H1 (cell line): ENCODE results near the gene RO60. TPM values are rescaled to one million over a fixed set of nuclear protein-coding genes. Genes with fewer than 3 reads are reported as not detected.

ENCODE experiments used
- CTCF ChIA-PET: fragments of 300-600 bp; sonication (Branson Sonifier 250); formaldehyde crosslinking; loops from one replicate; lab custom pipeline; 2021; ENCODE audit not compliant: partially characterized antibody; lab: Charles Lee
- POLR2A ChIA-PET: fragments of 300-600 bp; sonication (Branson Sonifier 250); formaldehyde crosslinking; loops from one replicate; lab custom pipeline; 2021; ENCODE audit warnings: inconsistent platforms; ENCODE audit not compliant: partially characterized antibody; lab: Charles Lee
- DNase-seq, 2 experiments: peaks; one replicate each; pipeline versions ENCODE4 v3.0.0 to v3.0.0-alpha.2; 2010 to 2022; ENCODE audit warnings: low spot score in 2 of 2, low read depth in 1 of 2, mixed read lengths in 1 of 2
- FAIRE-seq: peaks from 2 replicates; lab custom pipeline; 2011; peaks lifted over from hg19 to GRCh38; lab: Jason Lieb, UNC
- H2AFZ ChIP-seq: 2 replicates; pipeline ENCODE4 v1.8.1; 2012; ENCODE audit warnings: low read length, inconsistent platforms
- H2AK5ac ChIP-seq: 2 replicates; pipeline ENCODE4 v1.6.1; 2013; ENCODE audit warnings: low read depth, low read length
- H2BK120ac ChIP-seq: replicated peaks from 2 replicates; pipeline ENCODE3; 2013; ENCODE audit warnings: low read depth, low read length, inconsistent platforms
- H2BK12ac ChIP-seq: 2 replicates; pipeline ENCODE4 v1.6.1; 2013; ENCODE audit warnings: low read depth, low read length
- H2BK15ac ChIP-seq: 2 replicates; pipeline ENCODE4 v1.6.1; 2013; ENCODE audit warnings: low read length
- H2BK20ac ChIP-seq: 2 replicates; pipeline ENCODE4 v1.6.1; 2013; ENCODE audit warnings: low read length
- H2BK5ac ChIP-seq: 2 replicates; pipeline ENCODE4 v1.6.1; 2013; ENCODE audit warnings: low read depth, low read length
- H3K14ac ChIP-seq: 2 replicates; pipeline ENCODE4 v1.6.1; 2013; ENCODE audit warnings: inconsistent platforms; ENCODE audit not compliant: insufficient read length
- H3K18ac ChIP-seq: 2 replicates; pipeline ENCODE4 v1.6.1; 2013; ENCODE audit warnings: low read length; ENCODE audit errors: extremely low read depth
- H3K23ac ChIP-seq: 2 replicates; pipeline ENCODE4 v1.6.1; 2013; ENCODE audit warnings: inconsistent platforms; ENCODE audit not compliant: insufficient read length
- H3K23me2 ChIP-seq: 2 replicates; pipeline ENCODE4 v1.6.1; 2013; ENCODE audit warnings: low read depth, low read length
- H3K27ac ChIP-seq: 2 replicates; pipeline ENCODE4 v1.6.1; 2011; ENCODE audit warnings: low read depth, low read length, inconsistent platforms
- H3K27me3 ChIP-seq, 4 experiments: replicated peaks in 1 of 4; 1 replicate in 1 of 4; 2 replicates in 3 of 4; pipeline versions ENCODE4 v1.6.1 to v1.8.1; 2011 to 2013; ENCODE audit warnings: low read length in 3 of 4, mild to moderate bottlenecking in 3 of 4, inconsistent platforms in 2 of 4, mixed read lengths in 2 of 4, moderate library complexity in 1 of 4; ENCODE audit not compliant: control insufficient read depth in 3 of 4, insufficient read depth in 3 of 4; ENCODE audit errors: extremely low read depth in 1 of 4
- H3K36me3 ChIP-seq, 4 experiments: 2 replicates each; pipeline versions ENCODE4 v1.6.1 to v1.8.1; 2011 to 2013; ENCODE audit warnings: mild to moderate bottlenecking in 4 of 4, low read length in 3 of 4, moderate library complexity in 2 of 4, control low read depth in 1 of 4, inconsistent platforms in 1 of 4; ENCODE audit not compliant: insufficient read depth in 4 of 4, control insufficient read depth in 2 of 4
- H3K4ac ChIP-seq: replicated peaks from 2 replicates; pipeline ENCODE3; 2013; ENCODE audit warnings: low read length, low read depth, mixed read lengths, inconsistent platforms; ENCODE audit not compliant: insufficient read length
- H3K4me1 ChIP-seq, 4 experiments: replicated peaks in 1 of 4; 1 replicate in 1 of 4; 2 replicates in 3 of 4; pipeline versions ENCODE4 v1.6.1 to v1.8.1; 2011 to 2013; ENCODE audit warnings: low read length in 3 of 4, inconsistent platforms in 2 of 4, mixed read lengths in 1 of 4; ENCODE audit not compliant: insufficient read depth in 4 of 4, control insufficient read depth in 3 of 4
- H3K4me2 ChIP-seq, 2 experiments: 2 replicates each; pipeline versions ENCODE4 v1.6.1 to v1.8.1; 2011 to 2013; ENCODE audit warnings: low read depth in 2 of 2, low read length in 2 of 2, control low read depth in 1 of 2, inconsistent platforms in 1 of 2, mild to moderate bottlenecking in 1 of 2; ENCODE audit not compliant: insufficient read depth in 1 of 2
- H3K4me3 ChIP-seq, 4 experiments: fragments of 200-600, 300-600 bp in 1 of 4; sonication (generic), shearing (Covaris generic), sonication (Bioruptor Twin) in 1 of 4; 2 replicates each; pipeline versions ENCODE4 v1.5.1 to v1.8.1; 2011 to 2016; ENCODE audit warnings: low read length in 4 of 4, low read depth in 3 of 4, control low read depth in 2 of 4, inconsistent platforms in 2 of 4, mild to moderate bottlenecking in 2 of 4, mixed read lengths in 1 of 4, moderate library complexity in 1 of 4; ENCODE audit not compliant: insufficient read depth in 2 of 4; ENCODE audit errors: extremely low read depth in 1 of 4
- H3K56ac ChIP-seq: replicated peaks from 2 replicates; pipeline ENCODE3; 2013; ENCODE audit warnings: low read depth, mild to moderate bottlenecking, mixed read lengths, low read length, inconsistent platforms; ENCODE audit not compliant: insufficient read length
- H3K79me1 ChIP-seq: 2 replicates; pipeline ENCODE4 v1.6.1; 2013; ENCODE audit warnings: low read depth, low read length, control low read depth
- H3K79me2 ChIP-seq, 2 experiments: 2 replicates each; pipeline versions ENCODE4 v1.6.1 to v1.8.1; 2012 to 2013; ENCODE audit warnings: low read length in 2 of 2, mild to moderate bottlenecking in 2 of 2, inconsistent platforms in 1 of 2; ENCODE audit not compliant: insufficient read depth in 2 of 2, control insufficient read depth in 1 of 2
- H3K9ac ChIP-seq, 4 experiments: replicated peaks in 1 of 4; 1 replicate in 1 of 4; 2 replicates in 3 of 4; pipeline versions ENCODE4 v1.6.1 to v1.8.1; 2011 to 2013; ENCODE audit warnings: low read depth in 3 of 4, low read length in 3 of 4, control low read depth in 2 of 4, mild to moderate bottlenecking in 2 of 4, moderate library complexity in 2 of 4, inconsistent platforms in 1 of 4; ENCODE audit errors: extremely low read depth in 1 of 4
- H3K9me3 ChIP-seq, 2 experiments: 2 replicates each; pipeline versions ENCODE4 v1.6.1 to v1.8.1; 2012 to 2013; ENCODE audit warnings: mild to moderate bottlenecking in 2 of 2, moderate library complexity in 2 of 2, control low read depth in 1 of 2, inconsistent platforms in 1 of 2, low read depth in 1 of 2, low read length in 1 of 2, mixed read lengths in 1 of 2; ENCODE audit not compliant: insufficient read depth in 2 of 2
- H4K20me1 ChIP-seq, 2 experiments: replicated peaks in 1 of 2; 2 replicates each; pipeline versions ENCODE3 to v1.8.1; 2011 to 2013; ENCODE audit warnings: inconsistent platforms in 2 of 2, low read length in 2 of 2, mild to moderate bottlenecking in 1 of 2; ENCODE audit not compliant: insufficient read depth in 2 of 2, control insufficient read depth in 1 of 2
- H4K5ac ChIP-seq: 2 replicates; pipeline ENCODE4 v1.6.1; 2013; ENCODE audit warnings: low read length, low read depth, mixed read lengths, inconsistent platforms; ENCODE audit not compliant: insufficient read length
- H4K8ac ChIP-seq: 2 replicates; pipeline ENCODE4 v1.8.0; 2013; ENCODE audit warnings: mild to moderate bottlenecking, moderate library complexity, low read length, inconsistent platforms; ENCODE audit not compliant: insufficient read depth; ENCODE audit errors: extremely low read depth
- H4K91ac ChIP-seq: replicated peaks from 2 replicates; pipeline ENCODE3; 2013; ENCODE audit warnings: low read length, mixed read lengths, inconsistent platforms; ENCODE audit not compliant: insufficient read length
- ATF2 ChIP-seq: IDR thresholded peaks from 2 replicates; pipeline ENCODE4 v1.6.1; 2012; ENCODE audit warnings: low read length, inconsistent platforms
- ATF3 ChIP-seq: IDR thresholded peaks from 2 replicates; pipeline ENCODE4 v1.6.1; 2011; ENCODE audit warnings: low read depth, mild to moderate bottlenecking, low read length; ENCODE audit not compliant: insufficient read depth
- CTBP2 ChIP-seq: IDR thresholded peaks from 2 replicates; pipeline ENCODE4 v1.7.0; 2011; ENCODE audit warnings: borderline replicate concordance, mild to moderate bottlenecking, moderate library complexity, mixed read lengths, low read length; ENCODE audit not compliant: insufficient read depth, insufficient read length
- EZH2 ChIP-seq: fragments of 200-600 bp; sonication (generic); IDR thresholded peaks from 2 replicates; pipeline ENCODE4 v1.7.1; 2012; ENCODE audit warnings: low read depth, mild to moderate bottlenecking, moderate library complexity, low read length, inconsistent platforms; ENCODE audit not compliant: severe bottlenecking
- GABPA ChIP-seq: IDR thresholded peaks from 2 replicates; pipeline ENCODE4 v1.6.1; 2011; ENCODE audit warnings: mild to moderate bottlenecking, low read length, moderate library complexity, borderline replicate concordance; ENCODE audit not compliant: insufficient read depth
- HDAC2 ChIP-seq, 2 experiments: fragments of 300-600 bp in 1 of 2; sonication (generic) in 1 of 2; IDR thresholded peaks; 2 replicates each; pipeline ENCODE4 v1.6.1; 2011 to 2012; ENCODE audit warnings: low read depth in 2 of 2, low read length in 2 of 2, mild to moderate bottlenecking in 2 of 2, moderate library complexity in 2 of 2, borderline replicate concordance in 1 of 2, inconsistent platforms in 1 of 2
- KDM4A ChIP-seq: IDR thresholded peaks from one replicate; pipeline ENCODE4 v1.7.1; 2012; ENCODE audit warnings: low read depth, mild to moderate bottlenecking, moderate library complexity, low read length, inconsistent platforms; ENCODE audit not compliant: severe bottlenecking
- RNF2 ChIP-seq: fragments of 200-900, 300-1000 bp; sonication (generic); IDR thresholded peaks from 2 replicates; pipeline ENCODE4 v1.7.1; 2016; ENCODE audit warnings: borderline replicate concordance, low read depth, mild to moderate bottlenecking, antibody characterized with exemption, low read length; ENCODE audit not compliant: poor library complexity, severe bottlenecking; ENCODE audit errors: missing control alignments
- SIX5 ChIP-seq: IDR thresholded peaks from 2 replicates; pipeline ENCODE4 v1.6.1; 2011; ENCODE audit warnings: mild to moderate bottlenecking, low read depth, low read length
- YY1 ChIP-seq: IDR thresholded peaks from 2 replicates; pipeline ENCODE4 v1.6.1; 2011; ENCODE audit warnings: low read depth, mild to moderate bottlenecking, low read length
- WGBS, 2 experiments: shearing (Covaris generic) in 1 of 2; methylation state at CpG; one replicate each; pipeline versions ENCODE4 v1.1.6 to v1.1.7; 2013 to 2015; ENCODE audit warnings: low lambda C conversion rate in 2 of 2, mixed read lengths in 2 of 2, inconsistent platforms in 1 of 2, low coverage in 1 of 2, missing lambda C conversion rate in 1 of 2; ENCODE audit not compliant: insufficient replicate concordance in 2 of 2, insufficient coverage in 1 of 2, insufficient read length in 1 of 2; ENCODE audit errors: extremely low coverage in 1 of 2, missing lambda C conversion rate in 1 of 2; 5-methylcytosine and 5-hydroxymethylcytosine counted together
- polyA plus RNA-seq, 7 experiments: library from polyadenylated mRNA; depleted of rRNA in 3 of 7; stranded (reverse) in 5 of 7; unstranded in 2 of 7; fragments of >200 nt in 5 of 7; fragments of 200-250 nt in 2 of 7; gene quantifications; 1 replicate in 5 of 7; 2 replicates in 1 of 7; 4 replicates in 1 of 7; pipeline versions ENCODE4 v1.2.1 to v1.2.3, GENCODE V29; 2011 to 2013; ENCODE audit warnings: missing spikeins in 2 of 7, mixed read lengths in 2 of 7
- total RNA-seq: library from RNA; stranded (reverse); fragmentation: NEBNext Ultra II Directional; extraction: Animal tissue kit (Norgen Biotek cat#: 25700); gene quantifications from 2 replicates; pipeline ENCODE4 v1.2.1, GENCODE V29; 2021

RO60 gene
- total and polyA plus RNA-seq, 2 of the 8 experiments (the other 6 are each of a cell fraction or from before 2014, with no cell fraction given), result 13.6 to 103 TPM

- Histone ChIP-seq H3K27ac (no peak overlapping the region), H2BK5ac (no peak overlapping the region), H2BK12ac (no peak overlapping the region), H3K4me1 (peaks cover 0 to 7% (median 7%) of the 10 kb centered on the region in 4 experiments), H3K79me2 (no peaks in the 10 kb centered on the region), H3K23me2 (peaks cover 9% of the 10 kb centered on the region), H4K8ac (no peak overlapping the region), H3K4ac (no peak overlapping the region), H2AFZ (no peak overlapping the region), H4K5ac (no peak overlapping the region), H2BK120ac (no peak overlapping the region), H3K4me3 (no peak overlapping the region), H3K9ac (no peak overlapping the region), H2BK20ac (no peak overlapping the region), H3K23ac (no peak overlapping the region), H3K27me3 (peaks cover 0 to 11% (median 4%) of the 10 kb centered on the region in 4 experiments; a peak in 4 of 7 replicates), H3K36me3 (no peaks in the 10 kb centered on the region), H4K20me1 (peaks cover 0 to 2% of the 10 kb centered on the region in 2 experiments), H3K18ac (no peak overlapping the region), H3K56ac (no peak overlapping the region), H3K4me2 (no peak overlapping the region), H3K14ac (no peak overlapping the region), H4K91ac (no peak overlapping the region), H3K79me1 (no peaks in the 10 kb centered on the region), H2BK15ac (no peak overlapping the region), H3K9me3 (no peaks in the 10 kb centered on the region), H2AK5ac (no peak overlapping the region)
- WGBS, 2 experiments, result 83% methylated on average over 3 of the region's 3 CpGs; no CpG with 5 or more reads in 1 of the 2 experiments
- CTCF ChIA-PET, result interaction anchor here (1.2 kb wide), 2 partner anchors 10 to 14 kb away, joined by 4 to 6 read pairs; no protein-coding TSS in a partner anchor
- DNase-seq, result no peak
- no peak for FAIRE-seq
- POLR2A ChIA-PET, result interaction anchor here (0.7 to 2.8 kb wide), 2 partner anchors 14 to 821 kb away, joined by 3 to 10 read pairs; partner anchors contain the start of gene CDC73
- TF ChIP-seq CTBP2, result no peak
- no peak for TF ChIP-seq RNF2
- no peak for TF ChIP-seq GABPA
- TF ChIP-seq SIX5, result no peak
- no peak for TF ChIP-seq HDAC2 (IDR thresholded peaks at IDR 0.05; ENCODE audit: borderline replicate concordance in 1 of 2, low read depth in 2 of 2, low read length in 2 of 2)
- TF ChIP-seq YY1, result no peak
- no peak for TF ChIP-seq ATF3
- TF ChIP-seq KDM4A, result no peak
- no peak for TF ChIP-seq ATF2
- TF ChIP-seq EZH2, result no peak
These were observed 49.1 kb downstream of the RO60 start for GRCh38 chr1:193108471-193108870.
